CD4-positive, alpha-beta memory T cell (primary cell): Measurements from ENCODE around the gene TTC4. TPM values are rescaled to one million over a fixed set of nuclear protein-coding genes. Genes with fewer than 3 reads are reported as not detected.

ENCODE experiments used
- CTCF ChIA-PET: fragments of 350-600 bp; sonication (Branson Sonifier 250); formaldehyde crosslinking; loops from one replicate; lab custom pipeline; 2021; ENCODE audit warnings: inconsistent platforms; ENCODE audit not compliant: partially characterized antibody; lab: Charles Lee
- POLR2A ChIA-PET: fragments of 350-600 bp; sonication (Branson Sonifier 250); formaldehyde crosslinking; loops from one replicate; lab custom pipeline; 2021; ENCODE audit not compliant: partially characterized antibody; lab: Charles Lee
- DNase-seq, 5 donors: peaks; one replicate each; pipeline versions ENCODE4 v3.0.0 to v3.0.0-alpha.2; 2020 to 2022; ENCODE audit warnings: mixed read lengths in 1 of 5
- H3K27ac ChIP-seq: one replicate; pipeline ENCODE4 v1.7.0; 2013; ENCODE audit warnings: low read depth, low read length
- H3K27me3 ChIP-seq: 2 replicates; pipeline ENCODE4 v1.7.0; 2013; ENCODE audit warnings: mild to moderate bottlenecking, low read length, moderate library complexity; ENCODE audit not compliant: insufficient read depth
- H3K36me3 ChIP-seq: 2 replicates; pipeline ENCODE4 v1.7.0; 2013; ENCODE audit warnings: mild to moderate bottlenecking, low read length, moderate library complexity; ENCODE audit not compliant: insufficient read depth
- H3K4me1 ChIP-seq: 2 replicates; pipeline ENCODE4 v1.7.0; 2013; ENCODE audit warnings: mild to moderate bottlenecking, low read length, moderate library complexity; ENCODE audit not compliant: insufficient read depth
- H3K4me3 ChIP-seq, 2 donors: one replicate each; pipeline ENCODE4 v1.7.0; 2013; ENCODE audit warnings: low read length in 2 of 2, mild to moderate bottlenecking in 1 of 2
- H3K9me3 ChIP-seq, 2 donors: one replicate each; pipeline ENCODE4 v1.7.0; 2013; ENCODE audit warnings: low read length in 2 of 2, control low read depth in 1 of 2; ENCODE audit not compliant: control insufficient read depth in 1 of 2
- H3K27ac Mint-ChIP-seq, 7 donors: one replicate each; pipeline ENCODE4 v1.8.0; 2020 to 2021; ENCODE audit warnings: mixed read lengths in 7 of 7, mild to moderate bottlenecking in 6 of 7, inconsistent platforms in 3 of 7, moderate library complexity in 3 of 7
- H3K27me3 Mint-ChIP-seq, 2 donors: one replicate each; pipeline ENCODE4 v1.8.0; 2020 to 2021; ENCODE audit warnings: mixed read lengths in 2 of 2
- H3K36me3 Mint-ChIP-seq, 2 donors: one replicate each; pipeline ENCODE4 v1.8.0; 2020 to 2021; ENCODE audit warnings: mixed read lengths in 2 of 2, inconsistent platforms in 1 of 2, mild to moderate bottlenecking in 1 of 2
- H3K4me1 Mint-ChIP-seq, 4 donors: one replicate each; pipeline ENCODE4 v1.8.0; 2020 to 2021; ENCODE audit warnings: mixed read lengths in 4 of 4, mild to moderate bottlenecking in 1 of 4
- H3K4me3 Mint-ChIP-seq, 8 donors: one replicate each; pipeline ENCODE4 v1.8.0; 2020 to 2021; ENCODE audit warnings: mixed read lengths in 8 of 8, mild to moderate bottlenecking in 7 of 8, moderate library complexity in 6 of 8, inconsistent platforms in 3 of 8
- H3K9me3 Mint-ChIP-seq, 8 donors: one replicate each; pipeline ENCODE4 v1.8.0; 2020 to 2021; ENCODE audit warnings: mixed read lengths in 8 of 8, mild to moderate bottlenecking in 5 of 8, inconsistent platforms in 3 of 8, moderate library complexity in 1 of 8
- intact Hi-C: fragments of 100-400 bp; cut with micrococcal nuclease; formaldehyde crosslinking; loops from one replicate; pipeline ENCODE4 v1.15.1; 2023
- polyA plus RNA-seq, 2 donors: library from polyadenylated mRNA; unstranded; fragments of 300-500 nt; fragmentation: Illumina TruSeq; gene quantifications; one replicate each; pipeline ENCODE4 v1.2.3, GENCODE V29; 2021
- total RNA-seq, 2 experiments: library from RNA; stranded (reverse); gene quantifications; one replicate each; pipeline ENCODE4 v1.2.3, GENCODE V29; 2021

TTC4 gene
- total and polyA plus RNA-seq, 4 experiments from 2014 or later, result 20.0 to 24.5 (median 23.0) TPM

DNA sequence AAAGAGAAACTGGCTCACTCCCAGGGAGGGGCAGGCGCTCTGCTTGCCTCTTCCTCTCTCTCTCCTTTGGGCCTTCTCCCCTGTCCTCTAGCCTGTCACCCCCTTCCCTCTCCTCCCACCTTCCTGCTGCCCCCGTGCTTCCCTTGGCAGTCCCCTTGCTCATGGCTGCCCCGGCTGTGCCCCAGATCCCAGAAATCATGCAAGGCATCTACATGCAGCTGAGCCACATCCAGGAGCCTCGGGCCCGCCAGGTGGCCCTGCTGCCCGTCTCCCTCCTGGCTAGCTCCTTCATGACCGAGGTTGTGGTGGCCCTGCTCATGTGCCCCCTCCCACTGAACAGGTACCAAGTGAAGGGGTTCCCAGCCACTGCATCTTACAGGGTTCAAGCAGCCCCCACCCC lies 36.0 kb upstream of the TTC4 start:
- Histone ChIP-seq H3K4me3 (no peak overlapping the region), H3K9me3 (no peaks in the 10 kb centered on the region), H3K27ac (no peak overlapping the region), H3K4me1 (no peaks in the 10 kb centered on the region), H3K27me3 (no peaks in the 10 kb centered on the region), H3K36me3 (no peaks in the 10 kb centered on the region)
- POLR2A ChIA-PET, result no interaction called here
- H3K9me3 Mint-ChIP-seq, result no peaks in the 10 kb centered on the region
- no peak overlapping the region for H3K4me3 Mint-ChIP-seq
- peaks cover 0 to 1% (median 0%) of the 10 kb centered on the region in 4 donors for H3K4me1 Mint-ChIP-seq
- H3K27me3 Mint-ChIP-seq, result no peaks in the 10 kb centered on the region
- intact Hi-C loops, result no loop called here
- CTCF ChIA-PET, result interaction anchor here (0.6 to 1.2 kb wide), 2 partner anchors 121 to 132 kb away, joined by 3 to 4 read pairs; partner anchors contain the start of gene TTC22
- H3K27ac Mint-ChIP-seq, result no peak overlapping the region
- H3K36me3 Mint-ChIP-seq, result no peaks in the 10 kb centered on the region
- DNase-seq, result no peak

DNA sequence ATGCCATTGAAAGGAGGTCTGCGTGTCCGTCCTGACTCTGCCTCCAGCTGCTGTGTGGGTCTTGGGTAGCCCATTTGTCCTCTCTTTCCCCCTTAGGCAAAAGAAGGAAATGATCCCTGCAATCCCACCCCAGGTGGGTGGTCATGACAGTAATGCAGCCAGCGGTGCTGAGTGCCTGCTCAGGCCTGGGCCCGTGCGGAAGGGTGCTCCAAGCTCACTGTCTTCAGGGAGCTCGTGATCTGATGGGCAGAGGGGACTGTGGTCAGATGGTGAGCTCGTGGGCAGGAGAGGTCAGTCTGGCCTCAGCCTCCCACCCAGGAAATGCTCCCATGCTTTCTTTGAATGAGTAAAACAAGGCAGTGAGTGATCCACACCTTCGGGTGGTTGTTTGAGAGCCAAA lies 35.3 kb upstream of the TTC4 start:
- POLR2A ChIA-PET, result no interaction called here

DNA sequence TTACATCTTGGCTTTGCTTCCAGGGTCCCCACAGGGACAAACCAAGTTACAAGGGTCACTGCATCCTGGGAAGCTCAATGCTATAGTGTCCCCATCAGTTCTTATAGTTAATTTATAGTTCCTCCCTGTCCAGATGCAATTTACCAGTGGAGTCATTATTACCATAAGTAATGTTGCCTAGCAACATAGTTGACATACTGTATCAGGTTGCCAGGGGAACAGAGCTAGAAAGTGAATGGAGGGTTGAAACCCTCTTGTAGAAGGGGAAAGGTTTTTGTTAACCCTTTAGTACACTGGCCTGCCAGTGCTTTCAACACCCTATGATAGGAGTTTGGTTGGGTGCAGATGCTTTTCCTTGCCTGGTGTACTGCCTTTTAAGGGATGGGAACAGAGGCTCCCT lies 34.3 kb upstream of the TTC4 start:
- intact Hi-C loops, result no loop called here
- H3K36me3 Mint-ChIP-seq, result no peaks in the 10 kb centered on the region
- Histone ChIP-seq H3K4me3 (no peak overlapping the region), H3K27ac (no peak overlapping the region), H3K27me3 (no peaks in the 10 kb centered on the region), H3K9me3 (no peaks in the 10 kb centered on the region), H3K4me1 (no peaks in the 10 kb centered on the region), H3K36me3 (no peaks in the 10 kb centered on the region)
- no peaks in the 10 kb centered on the region for H3K9me3 Mint-ChIP-seq
- H3K4me3 Mint-ChIP-seq, result no peak overlapping the region
- peaks cover 0 to 1% (median 0%) of the 10 kb centered on the region in 4 donors for H3K4me1 Mint-ChIP-seq
- POLR2A ChIA-PET, result no interaction called here
- no peaks in the 10 kb centered on the region for H3K27me3 Mint-ChIP-seq
- CTCF ChIA-PET, result interaction anchor here (1.1 kb wide), 1 partner anchor 9 kb away, joined by 4 read pairs; no protein-coding TSS in a partner anchor
- peak overlapping the region in 1 of 7 donors; percentile 8 for H3K27ac Mint-ChIP-seq
- DNase-seq, result peak in 1 of 5 donors; percentile 14

More for the DNA sequence above, 35.3 kb upstream of the TTC4 start:
- Histone ChIP-seq H3K27me3 (no peaks in the 10 kb centered on the region), H3K36me3 (no peaks in the 10 kb centered on the region), H3K4me3 (no peak overlapping the region), H3K4me1 (no peaks in the 10 kb centered on the region), H3K27ac (no peak overlapping the region), H3K9me3 (no peaks in the 10 kb centered on the region)
- Mint-ChIP-seq H3K4me1 (peaks cover 0 to 1% (median 0%) of the 10 kb centered on the region in 4 donors), H3K4me3 (no peak overlapping the region), H3K27ac (peak overlapping the region in 1 of 7 donors; percentile 8), H3K36me3 (no peaks in the 10 kb centered on the region), H3K27me3 (no peaks in the 10 kb centered on the region), H3K9me3 (no peaks in the 10 kb centered on the region)
- intact Hi-C loops, result no loop called here
- no peak for DNase-seq
- CTCF ChIA-PET, result no interaction called here

DNA sequence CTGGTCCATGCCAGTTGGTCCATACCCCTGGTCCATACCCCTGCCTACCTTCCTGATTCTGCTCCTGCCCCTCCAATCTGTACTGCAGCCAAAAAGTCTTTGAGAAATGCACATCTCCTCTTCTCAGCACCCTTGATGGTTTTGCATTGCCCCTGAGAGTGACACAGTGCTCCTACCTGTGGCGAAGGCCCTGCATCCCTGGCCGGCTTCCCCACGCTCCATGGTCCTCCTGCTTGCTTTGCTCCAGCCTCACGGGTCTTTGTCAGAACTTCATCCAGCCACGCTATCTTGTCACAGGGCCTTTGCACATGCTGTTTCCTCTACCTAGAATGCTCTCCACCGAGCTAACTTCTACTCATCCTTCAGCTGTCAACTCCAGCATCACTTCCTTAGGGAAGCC lies 32.2 kb upstream of the TTC4 start:
- H3K4me3 Mint-ChIP-seq, result no peak overlapping the region
- H3K9me3 Mint-ChIP-seq, result no peaks in the 10 kb centered on the region
- ChIA-PET CTCF (no interaction called here), POLR2A (no interaction called here)
- no peaks in the 10 kb centered on the region for H3K36me3 Mint-ChIP-seq
- DNase-seq, result no peak
- H3K4me1 Mint-ChIP-seq, result peaks cover 0 to 1% (median 0%) of the 10 kb centered on the region in 4 donors
- Histone ChIP-seq H3K27me3 (no peaks in the 10 kb centered on the region), H3K4me3 (no peak overlapping the region), H3K36me3 (no peaks in the 10 kb centered on the region), H3K9me3 (no peaks in the 10 kb centered on the region), H3K4me1 (no peaks in the 10 kb centered on the region), H3K27ac (no peak overlapping the region)
- H3K27me3 Mint-ChIP-seq, result no peaks in the 10 kb centered on the region
- H3K27ac Mint-ChIP-seq, result no peak overlapping the region
- intact Hi-C loops, result no loop called here

DNA sequence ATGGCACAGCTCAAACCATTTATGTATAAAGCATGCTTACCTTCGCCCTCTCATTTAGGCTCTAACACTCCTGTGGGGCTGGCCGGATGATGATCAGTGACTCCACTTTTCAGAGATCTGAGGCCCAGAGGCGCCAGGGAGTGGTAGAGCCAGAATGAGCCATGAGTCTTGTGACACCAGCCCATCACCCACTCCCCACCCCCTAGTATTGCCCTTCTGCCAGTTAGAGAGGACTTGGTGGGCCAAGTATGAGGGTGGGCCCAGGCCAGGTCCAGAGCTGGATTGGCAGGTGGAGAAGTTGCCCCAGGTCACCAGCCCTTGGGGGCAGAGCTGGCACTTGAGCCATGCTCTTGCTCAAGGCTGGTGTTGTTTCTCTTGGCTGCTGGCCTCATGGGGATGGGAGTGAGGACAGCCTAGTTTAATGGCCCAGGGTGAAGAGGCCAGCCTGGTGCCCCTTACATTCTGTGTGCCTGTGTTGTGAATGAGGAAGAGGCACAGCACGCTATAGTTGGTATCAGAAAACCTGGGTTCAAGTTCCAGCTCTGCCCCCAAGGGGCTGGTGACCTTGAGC lies 30.2 kb upstream of the TTC4 start:
- no peak overlapping the region for H3K4me3 ChIP-seq
- Mint-ChIP-seq H3K27me3 (no peaks in the 10 kb centered on the region), H3K27ac (no peak overlapping the region), H3K9me3 (no peaks in the 10 kb centered on the region), H3K4me3 (no peak overlapping the region), H3K36me3 (no peaks in the 10 kb centered on the region), H3K4me1 (peaks cover 0 to 1% (median 0%) of the 10 kb centered on the region in 4 donors)
- H3K27ac ChIP-seq, result no peak overlapping the region
- H3K27me3 ChIP-seq, result no peaks in the 10 kb centered on the region
- H3K36me3 ChIP-seq, result no peaks in the 10 kb centered on the region
- no peaks in the 10 kb centered on the region for H3K9me3 ChIP-seq
- POLR2A ChIA-PET, result no interaction called here
- no peaks in the 10 kb centered on the region for H3K4me1 ChIP-seq
- intact Hi-C loops, result no loop called here
- CTCF ChIA-PET, result interaction anchor here (1.2 to 1.4 kb wide), 2 partner anchors 11 to 124 kb away, joined by 4 read pairs; no protein-coding TSS in a partner anchor
- DNase-seq, result no peak

DNA sequence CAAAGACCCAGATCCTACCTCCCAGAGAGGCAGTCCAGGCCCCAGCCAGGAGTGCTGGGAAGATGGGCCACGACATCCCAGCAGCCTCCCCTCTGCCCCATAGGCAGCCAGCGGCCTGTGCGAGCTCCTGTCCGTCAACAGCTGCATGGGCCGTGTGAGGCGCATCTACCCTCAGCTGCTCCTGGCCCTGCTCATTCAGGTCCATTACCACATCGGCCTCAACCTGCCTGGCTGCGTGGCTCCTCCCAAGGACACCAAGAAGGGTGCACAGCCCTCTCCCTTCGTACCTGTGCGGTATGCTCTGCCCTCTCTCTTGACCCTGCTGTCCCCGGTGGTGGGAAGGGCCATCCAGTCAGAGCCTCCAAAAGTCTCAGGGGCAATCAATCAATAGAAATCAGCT lies 29.5 kb upstream of the TTC4 start:
- H3K27me3 Mint-ChIP-seq, result no peaks in the 10 kb centered on the region
- no peaks in the 10 kb centered on the region for H3K36me3 Mint-ChIP-seq
- peaks cover 0 to 1% (median 0%) of the 10 kb centered on the region in 4 donors for H3K4me1 Mint-ChIP-seq
- CTCF ChIA-PET, result interaction anchor here (1.3 kb wide), 1 partner anchor 12 kb away, joined by 4 read pairs; no protein-coding TSS in a partner anchor
- Histone ChIP-seq H3K27me3 (no peaks in the 10 kb centered on the region), H3K4me3 (no peak overlapping the region), H3K27ac (no peak overlapping the region), H3K36me3 (no peaks in the 10 kb centered on the region), H3K4me1 (no peaks in the 10 kb centered on the region), H3K9me3 (no peaks in the 10 kb centered on the region)
- H3K27ac Mint-ChIP-seq, result no peak overlapping the region
- POLR2A ChIA-PET, result no interaction called here
- no peak for DNase-seq
- no peak overlapping the region for H3K4me3 Mint-ChIP-seq
- intact Hi-C loops, result no loop called here
- H3K9me3 Mint-ChIP-seq, result no peaks in the 10 kb centered on the region

DNA sequence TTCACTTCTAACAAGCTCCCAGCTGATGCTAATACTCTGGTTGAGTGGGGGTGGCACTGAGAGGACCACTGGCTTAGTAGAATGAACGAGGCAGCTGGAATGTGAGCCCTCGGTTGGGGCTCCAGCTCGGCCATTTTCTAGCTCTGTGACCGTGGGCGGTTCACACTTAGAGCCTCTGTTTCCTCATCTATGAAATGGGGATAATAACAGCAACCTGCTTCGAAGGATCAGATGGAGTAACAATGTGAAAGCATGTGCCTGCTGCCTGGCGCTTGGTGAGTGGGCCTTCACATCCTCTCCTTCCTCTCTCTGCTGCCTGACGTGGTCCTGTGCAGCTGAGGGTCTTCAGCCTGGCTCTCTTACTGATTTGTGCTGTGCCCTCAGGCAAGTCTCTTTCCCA lies 20.9 kb upstream of the TTC4 start:
- Mint-ChIP-seq H3K4me1 (no peaks in the 10 kb centered on the region), H3K27ac (no peak overlapping the region), H3K4me3 (no peak overlapping the region), H3K36me3 (no peaks in the 10 kb centered on the region), H3K9me3 (no peaks in the 10 kb centered on the region), H3K27me3 (peaks cover 12 to 14% of the 10 kb centered on the region in 2 donors)
- intact Hi-C loops, result no loop called here
- CTCF ChIA-PET, result interaction anchor here (1.8 kb wide), 1 partner anchor 20 kb away, joined by 4 read pairs; no protein-coding TSS in a partner anchor
- Histone ChIP-seq H3K4me1 (no peaks in the 10 kb centered on the region), H3K27ac (no peak overlapping the region), H3K36me3 (no peaks in the 10 kb centered on the region), H3K4me3 (no peak overlapping the region), H3K9me3 (no peaks in the 10 kb centered on the region), H3K27me3 (no peaks in the 10 kb centered on the region)
- DNase-seq, result no peak
- POLR2A ChIA-PET, result no interaction called here
